Nephron progenitor cell (in vitro differentiated cells): ENCODE measurements around the gene HTR5A.

Source experiments
- DNase-seq: peaks from one replicate; pipeline ENCODE4 v3.0.0; 2021
- H3K27ac Mint-ChIP-seq: 2 replicates; pipeline ENCODE4 v1.8.0; 2021; ENCODE audit warnings: mild to moderate bottlenecking, moderate library complexity, mixed read lengths
- H3K27me3 Mint-ChIP-seq: 2 replicates; pipeline ENCODE4 v1.8.0; 2021; ENCODE audit warnings: mild to moderate bottlenecking, low read depth, mixed read lengths; ENCODE audit not compliant: poor library complexity
- H3K36me3 Mint-ChIP-seq: 2 replicates; pipeline ENCODE4 v1.8.0; 2021; ENCODE audit warnings: low read depth, mixed read lengths
- H3K4me1 Mint-ChIP-seq: 2 replicates; pipeline ENCODE4 v1.8.0; 2021; ENCODE audit warnings: mixed read lengths
- H3K4me3 Mint-ChIP-seq: 2 replicates; pipeline ENCODE4 v1.8.0; 2021; ENCODE audit warnings: mild to moderate bottlenecking, moderate library complexity, mixed read lengths
- H3K9me3 Mint-ChIP-seq: 2 replicates; pipeline ENCODE4 v1.8.0; 2021; ENCODE audit warnings: mild to moderate bottlenecking, moderate library complexity, mixed read lengths
- CTCF ChIP-seq: fragments of 200-600 bp; sonication (generic); IDR thresholded peaks from 2 replicates; pipeline ENCODE4 v1.5.0; 2021; ENCODE audit warnings: antibody characterized with exemption

HTR5A gene

DNA sequence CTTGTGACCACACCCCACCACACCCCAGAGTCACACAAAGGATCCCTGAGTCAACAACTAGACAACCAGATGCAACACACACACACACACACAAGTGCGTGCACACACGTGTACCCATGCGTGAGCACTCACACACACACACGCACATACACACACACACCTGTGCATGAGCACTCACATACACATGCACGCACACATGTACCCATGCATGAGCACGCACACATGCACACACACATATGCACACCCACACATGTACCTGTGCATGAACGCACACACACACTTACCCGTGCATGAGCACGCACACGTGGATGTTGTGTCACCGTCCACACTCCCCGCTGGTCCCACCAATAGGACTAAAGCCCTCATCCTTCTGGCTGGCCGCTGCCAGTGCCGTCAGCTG lies 60.4 kb downstream of the HTR5A start:
- no peak overlapping the region for H3K27ac Mint-ChIP-seq
- H3K4me1 Mint-ChIP-seq = no peaks in the 10 kb centered on the region
- no peaks in the 10 kb centered on the region for H3K36me3 Mint-ChIP-seq
- H3K9me3 Mint-ChIP-seq = no peaks in the 10 kb centered on the region
- no peak overlapping the region for H3K4me3 Mint-ChIP-seq
- H3K27me3 Mint-ChIP-seq = peaks cover 14% of the 10 kb centered on the region
- DNase-seq = no peak
- TF ChIP-seq CTCF = no peak

- Mint-ChIP-seq H3K9me3 (no peaks in the 10 kb centered on the region), H3K4me3 (no peak overlapping the region), H3K27me3 (peaks cover 14% of the 10 kb centered on the region), H3K36me3 (no peaks in the 10 kb centered on the region), H3K27ac (no peak overlapping the region), H3K4me1 (no peaks in the 10 kb centered on the region)
- TF ChIP-seq CTCF = no peak
- DNase-seq = no peak
Measured at GRCh38 chr7:155131090-155131489, 61.0 kb downstream of the HTR5A start.

- Mint-ChIP-seq H3K4me3 (no peak overlapping the region), H3K9me3 (no peaks in the 10 kb centered on the region), H3K27me3 (peaks cover 14% of the 10 kb centered on the region), H3K36me3 (no peaks in the 10 kb centered on the region), H3K27ac (no peak overlapping the region), H3K4me1 (no peaks in the 10 kb centered on the region)
- no peak for TF ChIP-seq CTCF
- no peak for DNase-seq
Measured at GRCh38 chr7:155132431-155132830, 62.3 kb downstream of the HTR5A start.

DNA sequence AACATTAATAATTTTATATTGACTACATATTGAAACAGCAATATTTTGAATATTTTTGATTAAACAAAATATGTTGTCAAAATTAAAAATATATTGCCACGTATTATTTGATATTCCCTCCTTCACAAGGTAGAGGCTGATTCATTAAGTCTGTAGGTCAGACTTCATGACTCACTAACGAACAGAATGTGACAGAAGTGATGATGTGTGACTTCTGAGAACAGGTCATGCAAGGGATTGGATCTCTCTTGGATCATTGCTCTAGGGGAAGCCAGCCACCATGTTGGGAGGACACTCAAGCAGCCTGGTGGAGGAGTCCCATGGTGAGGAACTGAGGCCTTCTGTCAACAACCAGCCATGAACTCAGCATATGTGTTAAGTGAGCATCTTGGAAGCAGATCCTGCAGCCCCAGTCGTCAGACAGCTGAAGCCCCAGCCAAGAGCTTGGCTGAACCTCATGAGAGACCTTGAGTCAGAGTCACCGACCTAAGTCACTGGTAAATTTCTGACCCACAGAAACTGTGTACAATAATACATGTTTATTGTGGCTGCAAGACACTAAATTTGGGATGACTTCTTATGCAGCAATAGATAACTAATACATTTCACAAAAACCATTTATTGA lies 66.6 kb downstream of the HTR5A start:
- Mint-ChIP-seq H3K4me1 (no peaks in the 10 kb centered on the region), H3K27me3 (peaks cover under 1% of the 10 kb centered on the region), H3K36me3 (no peaks in the 10 kb centered on the region), H3K27ac (no peak overlapping the region), H3K4me3 (no peak overlapping the region), H3K9me3 (no peaks in the 10 kb centered on the region)
- DNase-seq = no peak
- TF ChIP-seq CTCF = no peak
